ENCODE measurements around the gene SLC25A11. TPM values are rescaled to one million over a fixed set of nuclear protein-coding genes. Genes with fewer than 3 reads are reported as not detected.

The SLC25A11 gene
- total RNA-seq, 1 donor from 2014 or later, result 56.2 TPM

GRCh38 chr17:4949321-4950074 lies 9.7 kb upstream of the SLC25A11 start:
- Histone ChIP-seq H3K9me3 (no peaks in the 10 kb centered on the region), H3K4me3 (peak overlapping the region; percentile 94 to 100), H3K4me1 (peaks cover 15 to 50% of the 10 kb centered on the region in 2 donors), H3K36me3 (peaks cover 15 to 23% of the 10 kb centered on the region in 2 donors), H3K27me3 (no peaks in the 10 kb centered on the region), H3K27ac (peak overlapping the region; percentile 93 to 99)
- no peak for TF ChIP-seq CTCF (IDR thresholded peaks at IDR 0.05)
- peak; percentile 37 to 89 for DNase-seq (ENCODE audit: low spot score in 2 of 2)
- intact Hi-C loops (cut with DNase I), result loop anchor here (1.0 kb wide), 1 partner anchor 48 kb away; the partner anchor contains the start of genes INCA1 and KIF1C

- Histone ChIP-seq H3K4me3 (peak overlapping the region; percentile 94 to 100), H3K27me3 (no peaks in the 10 kb centered on the region), H3K4me1 (peaks cover 15 to 55% of the 10 kb centered on the region in 2 donors), H3K9me3 (no peaks in the 10 kb centered on the region), H3K36me3 (peaks cover 21 to 29% of the 10 kb centered on the region in 2 donors), H3K27ac (peak overlapping the region; percentile 93 to 99)
- intact Hi-C loops (cut with DNase I), result loop anchor here (1.0 kb wide), 3 partner anchors 9 to 48 kb away; partner anchors contain the start of genes INCA1, KIF1C, RNF167 and SLC25A11
- peak; percentile 32 to 91 for DNase-seq (ENCODE audit: low spot score in 2 of 2)
- TF ChIP-seq CTCF (IDR thresholded peaks at IDR 0.05), result no peak
These were observed 9.1 kb upstream of the SLC25A11 start for GRCh38 chr17:4948931-4949320.

GRCh38 chr17:4948166-4948930 lies 8.5 kb upstream of the SLC25A11 start, which contains the start of gene PFN1:
Gene PFN1, minus strand, starts transcription at chr17:4948530. Its CDS starts 136 bp downstream, at chr17:4948394.
- H3K4me3 ChIP-seq, result peak within 1 kb of the TSS; percentile 94 to 100
- H3K27me3 ChIP-seq, result no peaks in the 10 kb centered on the region
- intact Hi-C loops (cut with DNase I), result loop anchor here (1.0 kb wide), 2 partner anchors 8 to 19 kb away; partner anchors contain the start of genes RNF167, SLC25A11 and SPAG7
- DNase-seq (ENCODE audit: low spot score in 2 of 2), result peak; percentile 66 to 94
- no peaks in the 10 kb centered on the region for H3K9me3 ChIP-seq
- peaks cover 15 to 49% of the 10 kb centered on the region in 2 donors for H3K4me1 ChIP-seq
- peaks cover 26 to 34% of the 10 kb centered on the region in 2 donors for H3K36me3 ChIP-seq
- TF ChIP-seq CTCF (IDR thresholded peaks at IDR 0.05), result no peak
- peak within 1 kb of the TSS; percentile 93 to 99 for H3K27ac ChIP-seq

- Histone ChIP-seq H3K27ac (peak overlapping the region; percentile 93 to 97), H3K9me3 (no peaks in the 10 kb centered on the region), H3K36me3 (peaks cover 32 to 41% of the 10 kb centered on the region in 2 donors), H3K4me3 (peak overlapping the region; percentile 94 to 100), H3K27me3 (no peaks in the 10 kb centered on the region), H3K4me1 (peaks cover 13 to 42% of the 10 kb centered on the region in 2 donors)
- no peak for TF ChIP-seq CTCF (IDR thresholded peaks at IDR 0.05)
- peak in 1 of 2 donors; percentile 77 for DNase-seq (ENCODE audit: low spot score in 2 of 2)
- intact Hi-C loops (cut with DNase I), result loop anchor here (1.0 kb wide), 2 partner anchors 7 to 20 kb away; partner anchors contain the start of genes RNF167, SLC25A11 and SPAG7
These were observed 7.7 kb upstream of the SLC25A11 start for GRCh38 chr17:4947411-4948165.

GRCh38 chr17:4947010-4947410 lies 7.2 kb upstream of the SLC25A11 start:
- TF ChIP-seq CTCF (IDR thresholded peaks at IDR 0.05), result no peak
- intact Hi-C loops (cut with DNase I), result no loop called here
- no peaks in the 10 kb centered on the region for H3K27me3 ChIP-seq
- H3K27ac ChIP-seq, result peak overlapping the region; percentile 93 to 97
- DNase-seq (ENCODE audit: low spot score in 2 of 2), result no peak
- H3K4me3 ChIP-seq, result peak overlapping the region; percentile 94 to 100
- H3K4me1 ChIP-seq, result peaks cover 13 to 42% of the 10 kb centered on the region in 2 donors
- peaks cover 32 to 46% of the 10 kb centered on the region in 2 donors for H3K36me3 ChIP-seq
- H3K9me3 ChIP-seq, result no peaks in the 10 kb centered on the region

Measured in ascending aorta (tissue), 2 donors.